GM19372 (cell line): ENCODE results near the gene KIF6.

ENCODE experiments used
- ATAC-seq: cut with Tn5 transposase; IDR thresholded peaks from one replicate; pipeline ENCODE4 v1.9.1; 2021; ENCODE audit warnings: mild to moderate bottlenecking, low read depth, moderate library complexity; ENCODE audit not compliant: unreplicated experiment

The KIF6 gene

DNA sequence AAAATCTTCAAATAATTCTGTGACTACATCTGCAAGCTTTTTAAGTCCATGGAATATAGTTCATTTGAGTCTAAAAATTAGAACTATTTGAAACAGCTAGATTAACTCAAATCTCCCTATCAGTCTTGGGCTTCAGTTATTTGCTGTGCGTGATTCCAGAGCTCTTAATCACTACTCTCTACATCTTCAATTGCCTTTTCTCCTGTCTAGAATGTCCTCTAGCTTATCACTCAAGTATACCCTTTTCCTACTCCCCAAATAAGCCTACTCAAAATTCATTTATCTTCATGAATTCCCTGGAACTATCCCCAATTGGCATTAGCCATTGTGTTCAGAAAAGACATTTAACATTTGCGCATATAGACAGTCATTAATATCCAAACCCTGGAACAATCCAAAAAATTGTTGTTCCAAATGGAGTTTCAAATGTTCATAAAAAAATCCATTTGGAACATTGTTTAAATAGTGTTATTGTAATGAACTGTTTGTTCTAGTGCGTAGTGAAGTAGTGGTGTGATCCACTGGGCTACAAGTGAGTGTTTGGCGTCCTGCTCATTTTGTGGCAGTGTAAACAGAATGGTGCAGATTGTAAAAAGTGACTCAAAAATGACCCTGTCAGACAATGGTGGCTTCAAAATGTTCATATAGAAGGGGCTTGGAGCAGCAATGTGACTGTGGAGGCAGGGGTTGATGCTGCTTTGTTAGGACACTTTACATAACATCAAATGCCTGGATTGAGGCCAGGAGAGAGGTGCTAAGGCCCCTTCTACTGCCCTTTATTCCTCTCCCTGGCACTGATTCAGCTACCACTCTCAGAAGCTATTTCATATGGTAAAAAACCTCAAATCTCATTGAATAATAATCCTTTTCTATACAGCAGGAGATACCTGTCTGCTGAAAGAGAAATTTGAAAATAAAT is 122.3 kb downstream of the KIF6 start:
- ATAC-seq = no peak

DNA sequence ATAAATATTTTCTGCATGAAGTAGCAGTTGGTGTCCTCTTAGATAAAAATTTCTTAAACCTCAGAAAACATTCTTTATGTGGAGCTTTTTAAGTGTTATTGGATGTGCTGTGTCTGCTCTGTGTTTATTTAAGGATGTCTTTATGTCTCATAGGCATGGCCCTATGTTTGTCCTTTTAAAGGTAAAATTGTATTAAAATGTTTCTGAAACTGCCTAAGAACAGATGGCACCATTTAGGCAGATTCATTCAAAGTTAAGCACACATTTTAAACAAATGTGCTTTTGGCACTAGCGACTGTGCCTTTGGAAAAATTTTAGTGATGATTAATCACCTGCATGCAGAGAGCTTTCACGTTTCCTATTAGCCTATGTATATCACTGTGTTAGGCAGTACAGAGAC is 125.2 kb downstream of the KIF6 start:
- no peak for ATAC-seq

DNA sequence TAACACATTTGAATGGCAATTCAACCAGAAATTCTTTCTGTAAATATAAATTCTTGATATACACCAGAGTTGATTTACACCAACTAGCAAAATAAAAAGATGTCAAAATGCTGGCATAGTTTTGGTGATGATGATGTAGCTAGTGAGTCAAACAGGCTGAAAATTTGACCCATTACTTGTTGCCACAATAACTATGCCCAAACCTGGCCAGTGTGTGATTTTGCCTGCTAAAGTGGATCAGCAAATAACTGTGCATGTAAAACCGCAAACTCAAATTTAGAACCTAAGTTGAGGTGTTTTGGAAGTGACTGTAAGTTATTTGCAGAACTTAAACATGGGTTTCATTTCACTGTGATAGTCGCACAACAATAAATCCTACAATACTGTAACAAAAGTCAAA is 125.9 kb downstream of the KIF6 start:
- ATAC-seq = no peak

DNA sequence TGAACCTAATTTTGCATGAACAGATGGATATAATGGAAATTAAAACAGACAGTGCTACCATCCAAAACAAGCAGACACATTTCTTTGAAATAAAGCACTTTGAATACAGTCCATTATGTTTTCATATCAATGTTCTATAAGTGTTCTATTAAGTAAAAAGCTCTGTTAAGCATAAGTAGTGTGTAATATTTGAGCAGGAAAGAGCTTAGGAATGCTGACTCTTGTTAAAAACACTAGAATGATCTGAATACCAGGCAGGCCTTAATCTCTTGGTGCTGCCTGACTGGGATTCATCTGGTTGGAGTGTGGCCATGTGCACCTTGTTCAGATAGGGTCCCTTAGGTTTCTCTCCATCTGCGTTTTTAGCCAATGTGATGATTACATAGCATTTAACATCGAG is 130.9 kb downstream of the KIF6 start:
- ATAC-seq = no peak

DNA sequence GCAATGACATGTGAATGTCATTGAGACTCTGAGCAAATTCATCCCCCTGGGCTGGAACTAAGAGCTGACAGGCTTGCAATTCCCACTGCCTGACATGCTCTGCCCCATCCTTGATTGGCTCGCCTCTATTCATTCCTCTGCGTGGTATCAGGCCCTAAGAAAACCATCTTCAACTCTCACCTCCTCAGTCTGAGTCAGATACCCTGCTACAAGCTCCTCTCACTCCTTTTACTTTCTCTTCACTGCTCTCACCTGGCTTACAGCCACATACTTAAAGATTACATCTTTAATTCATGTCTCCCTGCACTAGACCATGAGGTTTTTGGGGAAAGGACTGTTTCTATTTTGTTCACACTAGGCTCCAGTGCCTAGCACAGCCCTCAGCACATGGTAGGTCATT is 131.6 kb downstream of the KIF6 start:
- no peak for ATAC-seq

DNA sequence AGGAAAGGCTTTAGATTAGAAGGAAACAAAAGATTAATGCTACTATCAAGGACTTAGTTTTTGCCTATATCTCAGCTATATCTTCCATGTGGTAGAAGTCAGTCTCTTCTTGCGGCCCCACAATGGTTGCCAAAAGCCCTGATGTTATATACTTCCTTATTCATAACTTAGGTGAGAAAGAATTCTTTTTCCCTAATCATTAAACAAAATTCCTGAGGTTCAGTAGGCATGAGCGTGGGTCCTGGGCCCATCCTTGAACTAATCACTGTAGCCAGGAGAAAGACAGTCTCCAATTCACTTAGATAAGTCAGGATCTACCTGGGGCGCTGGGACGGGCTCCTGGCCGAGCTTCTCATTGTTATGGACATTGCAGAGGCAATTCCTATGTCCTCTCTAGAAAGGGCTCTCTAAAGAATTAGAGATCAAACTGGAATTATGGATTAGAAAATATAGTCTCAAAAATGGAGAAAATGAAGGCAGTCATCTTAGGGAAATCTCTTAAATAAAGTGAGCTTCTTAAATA is 134.3 kb downstream of the KIF6 start:
- ATAC-seq = no peak

DNA sequence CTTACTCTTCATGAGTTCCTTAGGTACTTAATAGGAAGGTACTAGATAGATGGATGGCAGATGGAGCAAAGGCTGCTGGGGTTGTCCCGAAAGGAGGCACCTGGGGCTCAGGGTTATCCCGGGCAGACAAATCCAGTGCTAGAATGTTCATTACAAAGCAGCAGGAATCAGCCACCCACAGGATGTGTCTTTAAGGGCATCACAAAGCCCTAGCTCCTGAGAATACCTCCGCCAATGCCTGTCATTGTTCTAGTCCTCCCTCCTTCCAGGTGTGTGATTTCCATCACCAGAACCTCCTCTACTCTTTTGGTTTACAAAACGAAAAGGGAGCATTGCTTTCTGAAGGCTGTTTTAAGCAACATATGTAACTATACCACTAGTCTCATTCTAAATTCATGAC is 138.1 kb downstream of the KIF6 start:
- ATAC-seq = no peak

DNA sequence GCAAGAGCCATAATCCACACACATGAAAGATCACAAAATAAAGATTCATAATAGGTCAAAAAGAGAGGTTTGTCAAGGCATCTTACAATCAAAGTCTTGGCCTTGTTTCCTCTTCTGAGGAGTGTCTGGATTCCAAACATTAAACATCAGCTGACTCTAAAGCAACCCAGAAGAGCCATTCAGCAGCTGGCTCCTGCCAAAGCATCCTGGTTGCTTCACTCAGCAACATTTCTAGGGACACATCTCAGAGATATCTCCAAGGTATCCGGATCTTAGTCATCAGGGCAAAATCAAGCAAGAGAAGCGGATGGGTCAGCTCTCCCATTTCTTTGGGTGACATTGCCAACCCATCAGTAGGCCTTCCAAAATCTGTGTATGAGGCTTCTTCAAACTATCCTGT is 139.6 kb downstream of the KIF6 start:
- no peak for ATAC-seq

DNA sequence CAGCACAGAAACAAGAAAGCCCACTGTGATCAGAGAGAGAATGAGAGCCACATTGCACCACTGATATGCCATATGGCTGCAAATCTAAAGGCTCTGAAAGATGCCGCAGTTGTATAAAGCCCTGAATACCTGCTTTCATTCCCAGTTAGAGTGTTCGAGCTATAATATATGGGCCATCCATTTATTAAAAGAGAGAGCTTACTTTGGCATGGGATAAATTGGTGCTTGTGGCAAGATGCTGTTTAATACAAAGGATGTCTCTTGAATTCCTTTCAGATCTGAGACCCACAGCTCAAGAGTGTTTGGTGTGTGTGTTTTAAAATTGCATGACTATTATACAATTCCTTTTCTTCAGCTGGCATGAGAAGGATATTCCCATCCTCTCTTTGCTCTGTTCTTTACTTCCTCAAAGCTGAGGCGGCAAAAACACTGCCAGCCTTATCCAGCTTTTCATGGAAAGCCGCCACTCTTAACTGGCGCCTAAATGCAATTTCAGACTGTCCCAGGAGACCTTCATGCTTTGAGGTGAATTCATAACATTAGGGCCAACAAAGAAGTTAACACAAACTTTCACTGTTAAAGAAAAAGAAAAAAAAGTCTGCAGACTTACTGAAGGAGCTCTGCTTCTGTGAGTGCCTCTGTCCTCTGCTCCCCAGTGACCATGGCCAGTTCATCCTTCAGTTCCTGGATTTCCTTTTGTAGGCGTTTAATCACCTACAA is 147.6 kb downstream of the KIF6 start:
- ATAC-seq = no peak

DNA sequence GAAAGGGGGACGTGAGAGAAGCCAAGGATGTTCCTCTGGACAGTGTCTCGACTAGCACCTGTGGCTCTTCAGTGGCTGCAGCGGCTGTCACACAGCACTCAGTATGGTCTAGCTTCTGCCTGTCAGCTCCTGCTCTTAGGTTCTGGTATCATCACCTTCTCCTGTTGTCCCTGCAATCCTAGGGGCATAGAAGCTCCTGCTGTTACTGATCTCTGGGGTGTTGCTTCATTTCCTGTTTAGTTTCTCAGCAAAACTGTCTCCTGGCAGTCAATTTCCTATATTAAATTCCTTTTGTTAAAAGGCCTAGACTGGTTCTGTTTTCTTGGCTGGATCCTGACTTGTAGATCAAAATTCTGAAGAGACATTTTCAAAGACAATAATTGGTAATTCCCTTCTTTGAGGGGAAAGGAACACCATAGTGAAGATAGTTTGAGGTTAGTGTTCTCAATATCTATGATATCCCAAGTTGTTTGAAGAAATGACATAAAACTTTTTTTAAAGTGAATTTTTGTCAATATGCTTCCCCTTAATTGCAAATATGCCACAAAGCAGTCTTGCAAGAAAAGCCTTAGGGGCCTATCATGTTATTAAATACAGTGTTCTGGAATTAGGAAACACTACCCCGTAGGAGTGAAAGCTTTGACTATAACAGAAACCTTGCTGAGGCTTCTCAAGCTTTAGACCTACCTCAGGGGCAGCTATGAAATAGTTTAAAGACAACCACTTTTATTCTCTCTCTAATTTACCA is 148.5 kb downstream of the KIF6 start:
- ATAC-seq = no peak

DNA sequence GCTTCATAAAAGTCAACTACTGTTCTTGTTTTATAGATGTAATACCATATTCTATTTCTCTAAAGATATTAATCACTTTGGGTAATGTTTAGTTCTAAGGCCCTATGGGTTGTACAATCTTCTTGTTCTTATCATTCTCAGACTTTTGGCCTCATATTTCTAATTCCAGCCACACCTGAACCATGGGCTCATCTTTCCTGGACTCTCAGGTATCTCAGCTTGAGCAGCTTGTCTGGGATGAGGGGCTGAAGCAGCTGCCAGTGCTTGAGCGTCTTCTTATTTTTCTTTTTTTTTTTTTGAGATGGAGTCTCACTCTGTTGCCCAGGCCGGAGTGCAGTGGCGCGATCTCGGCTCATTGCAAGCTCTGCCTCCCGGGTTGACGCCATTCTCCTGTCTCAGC is 150.2 kb downstream of the KIF6 start:
- no peak for ATAC-seq

DNA sequence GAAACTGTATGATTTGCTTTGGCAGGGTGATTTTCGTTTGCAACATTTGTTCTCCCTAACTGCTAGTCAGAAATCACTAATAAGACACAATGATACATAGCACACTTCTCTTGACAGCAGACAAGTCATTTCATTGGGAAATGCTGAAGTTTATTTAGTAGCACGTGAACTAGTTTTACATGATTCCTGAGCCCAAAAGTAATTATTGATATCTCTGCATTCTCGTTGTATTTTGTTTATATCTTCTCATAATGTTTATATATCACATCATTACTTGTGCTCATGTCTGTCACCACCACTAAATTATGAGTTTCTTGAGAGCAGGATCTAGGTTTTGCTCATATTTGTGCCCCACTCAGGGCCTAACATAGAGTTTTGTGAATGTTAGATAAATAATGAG is 151.7 kb downstream of the KIF6 start:
- no peak for ATAC-seq

DNA sequence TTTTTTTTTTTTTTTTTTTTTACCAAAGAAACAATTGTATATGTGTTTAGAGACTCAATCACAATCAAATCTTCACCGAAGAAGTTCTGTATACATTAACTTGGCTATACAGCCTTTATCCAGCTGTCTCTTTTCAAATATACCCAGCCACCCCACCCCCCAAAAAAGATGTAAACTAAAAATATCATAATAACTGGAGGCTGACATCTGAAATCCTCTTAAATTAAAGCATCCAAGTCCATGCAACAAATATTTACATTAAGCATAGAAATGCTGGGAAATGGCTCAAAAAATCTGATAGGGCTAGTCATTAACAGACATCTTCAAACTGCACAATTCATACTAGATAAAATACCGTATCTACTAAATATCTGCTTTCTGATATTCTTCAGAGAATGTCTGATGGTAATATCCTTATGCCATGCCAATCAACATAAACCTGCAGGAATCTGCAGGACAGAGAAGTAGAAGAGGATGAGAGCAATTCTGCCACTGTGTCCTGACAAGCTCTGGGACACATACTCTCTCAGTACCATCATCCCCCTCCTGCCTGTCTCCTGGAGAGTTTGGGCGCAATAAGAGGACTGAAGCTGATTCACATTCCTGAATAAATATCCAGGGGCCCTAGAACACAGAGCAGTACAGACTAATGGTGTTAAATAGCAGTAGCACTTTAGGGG is 152.4 kb downstream of the KIF6 start:
- ATAC-seq = no peak

DNA sequence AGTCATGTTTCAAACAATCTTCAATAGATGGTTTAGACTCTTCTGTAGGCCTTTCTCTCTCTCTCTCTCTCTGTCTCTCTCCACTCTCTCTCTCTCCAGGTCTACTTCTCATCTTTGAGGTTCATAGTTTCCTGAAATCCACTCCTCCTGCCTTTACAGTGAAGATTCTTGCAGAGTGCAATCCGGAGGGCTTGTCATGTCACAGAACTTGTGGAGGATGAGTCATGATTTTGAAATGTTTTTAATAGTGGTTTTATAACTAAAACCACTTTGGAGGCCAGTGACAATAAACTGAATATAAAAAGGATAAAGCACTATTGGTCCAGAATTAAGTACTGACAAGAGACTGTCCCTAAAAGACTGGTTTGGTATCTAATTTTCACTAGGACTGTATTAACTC is 156.3 kb downstream of the KIF6 start:
- ATAC-seq = no peak

DNA sequence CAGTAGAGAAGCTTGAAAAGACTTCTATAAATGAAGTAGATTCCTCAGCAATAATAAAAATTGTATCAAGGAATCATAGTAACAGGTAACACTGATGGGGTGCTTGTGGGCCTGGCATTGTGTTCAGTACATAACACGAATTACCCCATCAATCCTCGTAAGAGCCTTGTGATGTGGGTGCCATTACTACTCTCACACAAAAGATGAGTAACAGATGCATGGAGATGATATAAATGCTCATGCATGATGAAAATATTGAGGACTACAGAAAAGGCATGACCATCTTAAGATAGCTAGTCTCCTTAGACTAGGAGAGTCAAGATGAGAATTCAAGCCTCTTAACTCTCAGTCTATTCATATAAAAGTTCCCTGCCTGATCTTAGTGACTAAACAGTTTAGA is 158.1 kb downstream of the KIF6 start:
- no peak for ATAC-seq

DNA sequence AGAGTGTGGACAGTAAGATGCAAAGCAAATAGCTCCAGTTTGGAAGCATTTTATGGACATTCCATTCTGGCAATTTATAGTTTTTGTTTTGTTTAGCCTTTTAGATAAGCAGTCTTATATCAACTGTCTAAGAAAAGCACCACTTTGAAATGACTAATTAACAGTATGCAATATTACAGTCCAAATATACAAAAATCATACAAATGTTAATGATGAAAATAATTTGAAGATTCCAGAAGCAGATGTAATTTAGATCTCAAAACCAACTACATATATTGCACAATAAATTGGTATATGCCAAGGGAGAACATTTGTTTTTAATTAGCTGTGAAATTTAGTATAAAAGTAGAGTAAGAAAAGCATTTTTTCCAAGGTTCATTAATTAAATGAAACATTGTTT is 158.8 kb downstream of the KIF6 start:
- no peak for ATAC-seq

DNA sequence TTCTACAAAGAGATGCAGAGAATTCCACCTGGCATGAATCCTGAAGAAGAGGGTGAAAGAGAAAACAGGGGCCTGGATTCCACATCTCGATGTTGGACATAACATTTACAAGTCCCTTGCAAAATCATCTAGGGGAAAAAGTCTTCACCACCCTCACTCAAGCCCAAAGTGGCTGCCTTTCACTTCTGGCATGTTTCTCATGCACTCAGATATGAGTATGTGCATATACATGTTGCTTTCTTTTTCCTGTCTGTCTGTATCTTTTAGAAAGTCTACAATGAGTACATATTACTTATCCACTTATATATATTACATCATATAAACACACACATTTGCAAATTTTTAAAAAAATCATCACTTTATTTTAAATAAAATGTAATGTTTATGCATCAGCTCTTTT is 159.3 kb downstream of the KIF6 start:
- ATAC-seq = no peak

DNA sequence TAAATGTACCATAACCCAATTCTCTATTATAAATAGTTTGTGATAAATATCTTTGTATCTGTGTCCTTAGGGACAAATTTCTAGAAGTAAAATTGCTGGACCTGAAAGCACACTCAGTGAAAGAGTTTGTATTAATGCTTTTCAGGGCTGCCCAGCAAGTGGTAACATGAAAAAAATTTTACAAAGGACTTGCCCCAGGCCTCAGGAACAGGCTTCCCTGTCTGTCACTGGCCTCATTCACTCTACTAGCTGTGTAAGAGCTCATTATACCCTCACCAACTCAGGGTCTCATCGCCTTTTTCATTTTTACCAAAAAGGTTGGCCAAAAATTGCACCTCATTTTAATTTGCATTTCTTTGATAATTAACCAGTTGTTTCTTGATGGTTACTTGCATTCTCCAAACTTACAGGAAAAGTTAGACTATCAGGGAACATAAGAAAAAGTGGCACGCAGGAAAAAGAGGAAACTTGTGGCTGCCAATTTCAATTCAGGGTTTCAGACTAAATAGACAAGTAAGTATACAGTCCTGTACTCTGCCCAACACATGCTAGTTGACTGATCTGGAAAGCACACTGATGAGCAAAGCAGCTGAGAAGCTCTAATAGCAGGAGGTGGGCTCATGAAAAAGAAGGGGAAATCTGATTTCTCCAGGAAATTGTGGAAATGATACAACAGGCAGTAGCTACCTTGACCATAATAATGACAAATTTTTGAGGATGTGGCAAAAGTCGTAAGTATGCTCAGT is 161.5 kb downstream of the KIF6 start:
- ATAC-seq = no peak

DNA sequence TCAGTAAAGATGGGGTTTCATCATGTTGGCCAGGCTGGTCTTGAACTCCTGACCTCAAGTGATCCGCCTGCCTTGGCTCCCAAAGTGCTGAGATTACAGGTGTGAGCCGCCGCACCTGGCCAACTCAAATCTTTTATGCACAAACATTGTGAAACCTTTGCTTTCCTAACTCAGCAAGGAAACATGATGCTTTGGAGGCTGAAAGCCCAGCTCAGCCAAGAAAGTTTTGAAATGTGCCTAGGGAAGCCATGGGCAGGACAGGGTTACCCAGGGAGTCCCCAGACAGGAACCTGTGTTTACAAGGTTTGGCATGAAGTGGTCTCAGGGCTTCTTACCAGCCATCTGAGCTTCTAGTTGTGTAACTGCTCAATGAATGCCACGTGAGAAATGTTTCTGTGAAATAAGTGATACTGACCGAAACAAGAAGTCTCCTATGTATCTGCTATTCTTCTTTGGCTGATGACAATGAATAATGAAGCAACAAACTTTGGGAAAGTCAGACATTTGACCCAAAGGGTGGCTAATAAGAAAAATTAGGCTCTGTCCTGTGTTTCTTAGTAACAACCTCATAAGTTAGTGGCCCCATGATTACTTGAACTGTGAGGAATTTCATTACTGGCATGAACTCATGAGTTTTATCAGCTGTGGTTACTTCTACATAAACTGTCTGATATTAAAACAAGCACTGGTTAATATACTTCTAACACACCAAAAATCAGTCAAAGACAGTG is 163.5 kb downstream of the KIF6 start:
- no peak for ATAC-seq
